GM10248 (cell line): Measurements from ENCODE around the gene DNMT3A.
A peak's percentile ranks its signal among the peaks of the same experiment; 100 is the strongest.

Experiments used
- CTCF ChIA-PET: fragments of 300-600 bp; sonication (Branson Sonifier 250); formaldehyde crosslinking; extraction: SDS; loops from one replicate; lab custom pipeline; 2021; ENCODE audit warnings: antibody characterized with exemption; lab: Yijun Ruan, JAX
- POLR2A ChIA-PET: fragments of 350-650 bp; sonication (Branson Sonifier 250); formaldehyde crosslinking; extraction: SDS; loops from one replicate; lab custom pipeline; 2020; ENCODE audit warnings: antibody characterized with exemption; lab: Yijun Ruan, JAX
- DNase-seq: peaks from one replicate; pipeline ENCODE4 v3.0.0; 2012; ENCODE audit errors: extremely low spot score
- CTCF ChIP-seq: IDR thresholded peaks from 2 replicates; pipeline ENCODE4 v1.5.1; 2012; ENCODE audit warnings: mild to moderate bottlenecking, low read depth; ENCODE audit errors: extremely low read depth, missing control alignments, control extremely low read depth

DNMT3A gene

GRCh38 chr2:25383806-25384205 is 42.1 kb upstream of the DNMT3A start:
- POLR2A ChIA-PET = no interaction called here
- CTCF ChIA-PET = interaction anchor here (1.1 to 4.7 kb wide), 3 partner anchors 18 to 22 kb away, joined by 3 to 30 read pairs (median 6); no protein-coding TSS in a partner anchor
- no peak for DNase-seq
- no peak for TF ChIP-seq CTCF

GRCh38 chr2:25381502-25381901 is 39.8 kb upstream of the DNMT3A start:
- ChIA-PET CTCF (interaction anchor here (0.9 to 7.6 kb wide), 9 partner anchors 8 to 185 kb away, joined by 3 to 70 read pairs (median 6); no protein-coding TSS in a partner anchor), POLR2A (no interaction called here)
- no peak for DNase-seq
- TF ChIP-seq CTCF = no peak

GRCh38 chr2:25380586-25381375 is 39.1 kb upstream of the DNMT3A start:
- no peak for TF ChIP-seq CTCF
- ChIA-PET POLR2A (no interaction called here), CTCF (interaction anchor here (0.8 to 7.6 kb wide), 10 partner anchors 9 to 186 kb away, joined by 3 to 70 read pairs (median 5); no protein-coding TSS in a partner anchor)
- no peak for DNase-seq

- POLR2A ChIA-PET = no interaction called here
These were observed 38.3 kb upstream of the DNMT3A start for GRCh38 chr2:25380023-25380422.

DNA sequence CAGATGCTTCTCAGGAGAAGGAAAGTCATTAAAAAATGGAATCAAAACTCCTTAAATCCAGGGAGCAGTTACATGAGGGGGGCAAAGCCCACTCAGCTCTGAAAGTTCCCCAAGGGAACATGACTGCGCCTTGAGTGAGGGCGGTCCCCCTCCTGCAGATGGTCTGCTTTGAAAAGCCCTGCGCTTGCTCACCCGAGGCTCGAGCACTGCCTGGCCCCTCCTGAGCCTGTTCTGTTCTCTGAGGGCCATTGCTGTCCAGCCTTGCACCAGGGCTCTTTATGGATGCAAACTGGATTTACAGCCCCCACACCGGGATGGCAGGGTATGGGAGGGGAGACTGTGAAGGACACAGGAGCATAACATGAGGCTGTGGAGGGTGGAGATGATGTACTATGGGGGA is 37.8 kb upstream of the DNMT3A start:
- TF ChIP-seq CTCF = no peak
- DNase-seq = no peak
- POLR2A ChIA-PET = no interaction called here
- CTCF ChIA-PET = interaction anchor here (1.2 to 7.6 kb wide), 7 partner anchors 13 to 187 kb away, joined by 3 to 70 read pairs (median 6); no protein-coding TSS in a partner anchor

More at GRCh38 chr2:25380023-25380422, 38.3 kb upstream of the DNMT3A start:
- peak; percentile 58 for DNase-seq
- CTCF ChIA-PET = interaction anchor here (0.8 to 7.6 kb wide), 10 partner anchors 10 to 187 kb away, joined by 3 to 70 read pairs (median 5); no protein-coding TSS in a partner anchor
- TF ChIP-seq CTCF = no peak

- TF ChIP-seq CTCF = no peak
- no peak for DNase-seq
- POLR2A ChIA-PET = no interaction called here
- CTCF ChIA-PET = interaction anchor here (2.0 to 7.6 kb wide), 5 partner anchors 12 to 188 kb away, joined by 5 to 70 read pairs (median 24); no protein-coding TSS in a partner anchor
These were observed 37.2 kb upstream of the DNMT3A start for GRCh38 chr2:25378731-25379490.
